ENCODE measurements around the gene BMPER.

BMPER gene

GRCh38 chr7:33917661-33918060, 12.3 kb downstream of the BMPER start:
- Histone ChIP-seq H3K27me3 (ENCODE audit: control insufficient read depth, insufficient read depth, low read length) (no peaks in the 10 kb centered on the region), H3K27ac (ENCODE audit: low read depth, low read length) (no peak overlapping the region), H3K36me3 (ENCODE audit: control insufficient read depth, insufficient read depth, low read length) (no peaks in the 10 kb centered on the region), H3K9ac (ENCODE audit: low read length) (no peak overlapping the region), H3K4me3 (ENCODE audit: low read length) (no peak overlapping the region), H3K4me1 (ENCODE audit: control insufficient read depth, insufficient read depth, low read length) (no peaks in the 10 kb centered on the region)

- H3K9ac ChIP-seq (ENCODE audit: low read length), result no peak overlapping the region
- no peaks in the 10 kb centered on the region for H3K27me3 ChIP-seq (ENCODE audit: control insufficient read depth, insufficient read depth, low read length)
- no peaks in the 10 kb centered on the region for H3K36me3 ChIP-seq (ENCODE audit: control insufficient read depth, insufficient read depth, low read length)
- no peak overlapping the region for H3K4me3 ChIP-seq (ENCODE audit: low read length)
- no peaks in the 10 kb centered on the region for H3K4me1 ChIP-seq (ENCODE audit: control insufficient read depth, insufficient read depth, low read length)
- H3K27ac ChIP-seq (ENCODE audit: low read depth, low read length), result no peak overlapping the region
Measured at GRCh38 chr7:33918438-33919143, 13.3 kb downstream of the BMPER start.

GRCh38 chr7:33919449-33919848, 14.1 kb downstream of the BMPER start:
- Histone ChIP-seq H3K36me3 (ENCODE audit: control insufficient read depth, insufficient read depth, low read length) (no peaks in the 10 kb centered on the region), H3K9ac (ENCODE audit: low read length) (no peak overlapping the region), H3K4me3 (ENCODE audit: low read length) (no peak overlapping the region), H3K27ac (ENCODE audit: low read depth, low read length) (no peak overlapping the region), H3K27me3 (ENCODE audit: control insufficient read depth, insufficient read depth, low read length) (no peaks in the 10 kb centered on the region), H3K4me1 (ENCODE audit: control insufficient read depth, insufficient read depth, low read length) (no peaks in the 10 kb centered on the region)

- Histone ChIP-seq H3K4me1 (ENCODE audit: control insufficient read depth, insufficient read depth, low read length) (no peaks in the 10 kb centered on the region), H3K27me3 (ENCODE audit: control insufficient read depth, insufficient read depth, low read length) (no peaks in the 10 kb centered on the region), H3K36me3 (ENCODE audit: control insufficient read depth, insufficient read depth, low read length) (no peaks in the 10 kb centered on the region), H3K27ac (ENCODE audit: low read depth, low read length) (no peak overlapping the region), H3K4me3 (ENCODE audit: low read length) (no peak overlapping the region), H3K9ac (ENCODE audit: low read length) (no peak overlapping the region)
Measured at GRCh38 chr7:33921216-33921938, 16.0 kb downstream of the BMPER start.

- no peak overlapping the region for H3K9ac ChIP-seq (ENCODE audit: low read length)
- H3K36me3 ChIP-seq (ENCODE audit: control insufficient read depth, insufficient read depth, low read length), result no peaks in the 10 kb centered on the region
- no peak overlapping the region for H3K4me3 ChIP-seq (ENCODE audit: low read length)
- H3K4me1 ChIP-seq (ENCODE audit: control insufficient read depth, insufficient read depth, low read length), result no peaks in the 10 kb centered on the region
- H3K27me3 ChIP-seq (ENCODE audit: control insufficient read depth, insufficient read depth, low read length), result no peaks in the 10 kb centered on the region
- no peak overlapping the region for H3K27ac ChIP-seq (ENCODE audit: low read depth, low read length)
Measured at GRCh38 chr7:33922820-33923219, 17.5 kb downstream of the BMPER start.

- H3K4me1 ChIP-seq (ENCODE audit: control insufficient read depth, insufficient read depth, low read length), result no peaks in the 10 kb centered on the region
- no peaks in the 10 kb centered on the region for H3K27me3 ChIP-seq (ENCODE audit: control insufficient read depth, insufficient read depth, low read length)
- H3K27ac ChIP-seq (ENCODE audit: low read depth, low read length), result no peak overlapping the region
- H3K4me3 ChIP-seq (ENCODE audit: low read length), result no peak overlapping the region
- no peaks in the 10 kb centered on the region for H3K36me3 ChIP-seq (ENCODE audit: control insufficient read depth, insufficient read depth, low read length)
- H3K9ac ChIP-seq (ENCODE audit: low read length), result no peak overlapping the region
Measured at GRCh38 chr7:33923440-33924229, 18.3 kb downstream of the BMPER start.

GRCh38 chr7:33926535-33926934, 21.2 kb downstream of the BMPER start:
- H3K4me3 ChIP-seq (ENCODE audit: low read length), result no peak overlapping the region
- H3K27ac ChIP-seq (ENCODE audit: low read depth, low read length), result no peak overlapping the region
- no peaks in the 10 kb centered on the region for H3K36me3 ChIP-seq (ENCODE audit: control insufficient read depth, insufficient read depth, low read length)
- H3K27me3 ChIP-seq (ENCODE audit: control insufficient read depth, insufficient read depth, low read length), result no peaks in the 10 kb centered on the region
- no peak overlapping the region for H3K9ac ChIP-seq (ENCODE audit: low read length)
- H3K4me1 ChIP-seq (ENCODE audit: control insufficient read depth, insufficient read depth, low read length), result no peaks in the 10 kb centered on the region

GRCh38 chr7:33928986-33929385, 23.6 kb downstream of the BMPER start:
- Histone ChIP-seq H3K27me3 (ENCODE audit: control insufficient read depth, insufficient read depth, low read length) (no peaks in the 10 kb centered on the region), H3K9ac (ENCODE audit: low read length) (no peak overlapping the region), H3K36me3 (ENCODE audit: control insufficient read depth, insufficient read depth, low read length) (no peaks in the 10 kb centered on the region), H3K4me1 (ENCODE audit: control insufficient read depth, insufficient read depth, low read length) (peaks cover 4% of the 10 kb centered on the region), H3K4me3 (ENCODE audit: low read length) (no peak overlapping the region), H3K27ac (ENCODE audit: low read depth, low read length) (no peak overlapping the region)

- Histone ChIP-seq H3K4me3 (ENCODE audit: low read length) (no peak overlapping the region), H3K27ac (ENCODE audit: low read depth, low read length) (no peak overlapping the region), H3K27me3 (ENCODE audit: control insufficient read depth, insufficient read depth, low read length) (no peaks in the 10 kb centered on the region), H3K9ac (ENCODE audit: low read length) (no peak overlapping the region), H3K4me1 (ENCODE audit: control insufficient read depth, insufficient read depth, low read length) (peaks cover 4% of the 10 kb centered on the region), H3K36me3 (ENCODE audit: control insufficient read depth, insufficient read depth, low read length) (no peaks in the 10 kb centered on the region)
Measured at GRCh38 chr7:33932221-33932620, 26.9 kb downstream of the BMPER start.

GRCh38 chr7:33932832-33933468, 27.6 kb downstream of the BMPER start:
- H3K4me1 ChIP-seq (ENCODE audit: control insufficient read depth, insufficient read depth, low read length), result peaks cover 4% of the 10 kb centered on the region
- H3K27me3 ChIP-seq (ENCODE audit: control insufficient read depth, insufficient read depth, low read length), result no peaks in the 10 kb centered on the region
- no peak overlapping the region for H3K27ac ChIP-seq (ENCODE audit: low read depth, low read length)
- no peak overlapping the region for H3K9ac ChIP-seq (ENCODE audit: low read length)
- H3K4me3 ChIP-seq (ENCODE audit: low read length), result peak overlapping the region; percentile 20
- no peaks in the 10 kb centered on the region for H3K36me3 ChIP-seq (ENCODE audit: control insufficient read depth, insufficient read depth, low read length)

GRCh38 chr7:33933611-33934281, 28.4 kb downstream of the BMPER start:
- Histone ChIP-seq H3K27ac (ENCODE audit: low read depth, low read length) (no peak overlapping the region), H3K27me3 (ENCODE audit: control insufficient read depth, insufficient read depth, low read length) (no peaks in the 10 kb centered on the region), H3K9ac (ENCODE audit: low read length) (no peak overlapping the region), H3K4me3 (ENCODE audit: low read length) (no peak overlapping the region), H3K36me3 (ENCODE audit: control insufficient read depth, insufficient read depth, low read length) (no peaks in the 10 kb centered on the region), H3K4me1 (ENCODE audit: control insufficient read depth, insufficient read depth, low read length) (peaks cover 4% of the 10 kb centered on the region)

GRCh38 chr7:33934391-33934790, 29.1 kb downstream of the BMPER start:
- Histone ChIP-seq H3K4me1 (ENCODE audit: control insufficient read depth, insufficient read depth, low read length) (peaks cover 4% of the 10 kb centered on the region), H3K27me3 (ENCODE audit: control insufficient read depth, insufficient read depth, low read length) (no peaks in the 10 kb centered on the region), H3K4me3 (ENCODE audit: low read length) (no peak overlapping the region), H3K36me3 (ENCODE audit: control insufficient read depth, insufficient read depth, low read length) (no peaks in the 10 kb centered on the region), H3K9ac (ENCODE audit: low read length) (no peak overlapping the region), H3K27ac (ENCODE audit: low read depth, low read length) (no peak overlapping the region)
